Measurements from ENCODE around the gene HELZ. TPM values are rescaled to one million over a fixed set of nuclear protein-coding genes. Genes with fewer than 3 reads are reported as not detected.
"Not testable (repeated sequence)": the region's sequence is repeated elsewhere in the genome, so short reads cannot be mapped to it uniquely, and the experiment has no call there.

The HELZ gene
- polyA plus RNA-seq, 3 donors = 28.2 to 42.9 (median 32.5) TPM

GRCh38 chr17:67198131-67198530 is 46.9 kb downstream of the HELZ start:
- no peak for DNase-seq

DNA sequence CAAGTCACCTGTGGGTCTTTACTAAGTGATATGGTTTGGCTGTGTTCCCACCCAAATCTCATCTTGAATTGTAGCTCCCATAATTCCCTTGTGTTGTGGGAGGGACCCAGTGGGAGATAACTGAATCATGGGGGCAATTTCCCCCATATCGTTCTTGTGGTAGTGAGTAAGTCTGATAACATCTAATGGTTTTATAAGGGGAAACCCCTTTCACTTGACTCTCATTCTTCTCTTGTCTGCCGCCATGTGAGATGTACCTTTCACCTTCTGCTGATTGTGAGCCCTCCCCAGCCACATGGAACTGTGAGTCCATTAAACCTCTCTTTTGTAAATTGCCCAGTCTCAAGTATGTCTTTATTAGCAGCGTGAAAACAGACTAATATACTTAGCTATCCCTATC is 48.0 kb downstream of the HELZ start:
- DNase-seq = not testable (repeated sequence)

DNA sequence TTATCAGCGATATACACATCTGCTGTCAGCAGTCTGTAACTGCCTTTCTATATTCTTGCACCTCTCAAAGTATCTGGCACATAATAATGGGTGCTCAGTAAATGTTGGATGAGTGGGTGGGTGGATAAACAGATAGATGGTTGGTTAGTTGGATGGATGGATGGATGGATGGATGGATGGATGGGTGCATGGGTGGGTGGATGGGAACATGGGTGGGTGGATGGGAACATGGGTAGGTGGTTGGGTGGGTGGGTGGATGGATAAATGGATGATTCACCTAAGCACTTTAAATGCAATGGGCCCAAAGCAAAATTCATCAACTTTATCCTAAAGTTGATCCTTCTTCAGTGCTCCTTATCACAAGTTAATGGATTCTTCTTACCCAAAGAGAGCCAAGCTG is 48.6 kb downstream of the HELZ start:
- no peak for DNase-seq

DNA sequence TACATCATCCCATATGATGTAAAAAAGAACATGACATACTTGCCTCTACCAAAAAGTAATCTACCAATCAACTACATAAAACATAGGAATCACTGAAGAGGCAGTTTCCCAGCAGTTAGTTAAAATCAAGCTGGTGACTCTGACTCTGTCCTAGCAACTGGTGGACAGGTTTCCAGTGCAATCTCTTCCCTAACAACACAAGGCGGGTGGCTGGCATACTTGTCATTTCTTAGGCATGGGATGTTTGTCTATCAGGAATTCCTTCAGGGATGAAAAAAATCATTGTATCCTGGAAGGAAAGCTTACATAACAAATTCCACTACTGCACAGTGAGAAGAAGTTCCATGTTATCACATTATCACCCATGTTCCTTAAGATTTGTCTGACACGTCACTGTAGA is 50.9 kb downstream of the HELZ start:
- DNase-seq = no peak

DNA sequence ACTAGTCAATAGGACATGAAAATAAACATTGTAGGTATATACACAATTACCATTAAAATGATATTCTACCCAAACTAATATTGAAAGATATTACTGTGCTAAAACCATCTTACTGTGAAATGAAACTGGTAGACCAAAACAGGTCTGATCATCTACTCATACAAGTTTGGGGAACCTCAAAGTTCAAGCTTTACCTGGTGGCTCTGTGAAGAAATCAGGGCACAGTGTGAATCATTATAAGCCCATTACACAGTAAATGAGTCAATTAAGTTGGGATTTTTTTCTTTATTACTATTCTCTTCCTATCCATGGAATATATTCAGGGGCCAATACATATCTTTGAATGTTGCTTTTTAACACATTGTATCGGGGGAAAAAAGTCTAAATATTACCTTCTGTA is 57.1 kb downstream of the HELZ start:
- DNase-seq = no peak

DNA sequence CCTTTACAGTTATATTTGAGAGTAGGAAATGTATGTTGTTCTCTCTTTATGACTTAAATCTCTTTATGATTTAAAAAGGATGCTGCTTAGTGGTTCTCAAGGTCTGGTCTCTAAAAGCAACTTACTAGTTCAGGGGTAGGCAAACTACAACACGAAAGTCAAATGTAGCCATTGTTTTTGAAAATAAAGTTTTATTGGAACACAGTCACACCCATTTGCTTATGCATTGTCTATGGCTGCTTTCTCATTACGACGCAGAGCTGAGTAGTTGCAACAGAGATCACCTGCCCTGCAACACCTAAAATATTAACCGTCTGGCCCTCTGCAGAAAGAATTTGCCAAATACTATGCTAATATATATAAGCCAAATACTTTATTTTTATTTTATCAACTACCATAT is 58.2 kb downstream of the HELZ start:
- no peak for DNase-seq

DNA sequence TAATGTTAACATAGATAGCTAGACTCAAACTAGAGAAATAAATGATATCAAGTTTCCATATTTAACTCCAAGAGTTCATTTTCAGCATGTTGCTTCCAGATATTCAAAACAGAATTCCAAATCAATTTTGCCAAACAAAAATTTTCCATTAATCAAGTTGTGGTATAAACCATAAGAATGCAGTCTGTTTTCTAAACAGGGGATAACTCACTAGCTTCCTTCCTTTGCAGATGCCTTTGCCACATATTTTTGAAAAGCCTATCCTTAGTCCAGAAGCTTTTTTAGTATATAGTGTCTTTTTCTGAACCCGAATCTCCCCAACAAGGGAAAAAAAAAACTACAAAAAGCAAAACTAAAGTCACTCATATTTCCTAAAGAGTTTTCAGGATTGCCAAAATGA is 61.5 kb downstream of the HELZ start:
- DNase-seq = no peak

GRCh38 chr17:67181825-67182224 is 63.2 kb downstream of the HELZ start:
- DNase-seq = no peak

DNA sequence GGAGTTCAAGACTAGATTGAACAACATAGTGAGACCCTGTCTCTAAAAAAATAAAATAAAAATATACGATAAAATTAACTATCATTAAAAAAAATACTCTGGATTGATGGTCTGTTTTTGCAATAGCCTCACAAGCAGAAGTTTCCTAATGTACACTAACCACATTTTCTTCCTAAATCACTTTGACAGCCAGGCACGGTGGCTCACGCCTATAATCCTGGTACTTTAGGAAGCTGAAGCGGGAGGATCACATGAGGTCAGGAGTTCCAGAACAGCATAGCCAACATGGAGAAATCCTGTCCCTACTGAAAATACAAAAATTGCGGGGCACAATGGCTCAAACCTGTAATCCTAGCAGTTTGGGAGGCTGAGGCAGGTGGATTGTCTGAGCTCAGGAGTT is 64.7 kb downstream of the HELZ start:
- DNase-seq = no peak

DNA sequence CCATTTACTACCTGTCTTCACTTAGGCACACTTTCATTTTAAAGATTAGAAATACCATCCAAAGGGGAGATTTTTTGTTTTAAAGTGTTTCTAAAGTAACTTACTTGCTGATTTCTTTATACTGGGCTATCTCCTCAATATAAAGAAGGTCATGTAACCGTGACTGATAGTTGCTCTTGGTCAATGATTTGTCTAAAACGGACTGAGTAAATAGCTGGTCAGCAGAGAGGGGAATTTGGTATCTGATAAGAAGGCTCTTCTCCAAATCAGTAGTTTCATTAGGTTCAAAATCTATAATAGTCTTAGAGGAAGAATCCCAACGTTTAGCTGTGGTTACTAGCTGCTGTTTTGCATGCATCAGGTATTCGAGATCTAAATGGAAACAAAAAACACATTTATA is 66.4 kb downstream of the HELZ start:
- no peak for DNase-seq

GRCh38 chr17:67177732-67178131 is 67.3 kb downstream of the HELZ start:
- no peak for DNase-seq

GRCh38 chr17:67174190-67174589 is 70.8 kb downstream of the HELZ start:
- DNase-seq = no peak

DNA sequence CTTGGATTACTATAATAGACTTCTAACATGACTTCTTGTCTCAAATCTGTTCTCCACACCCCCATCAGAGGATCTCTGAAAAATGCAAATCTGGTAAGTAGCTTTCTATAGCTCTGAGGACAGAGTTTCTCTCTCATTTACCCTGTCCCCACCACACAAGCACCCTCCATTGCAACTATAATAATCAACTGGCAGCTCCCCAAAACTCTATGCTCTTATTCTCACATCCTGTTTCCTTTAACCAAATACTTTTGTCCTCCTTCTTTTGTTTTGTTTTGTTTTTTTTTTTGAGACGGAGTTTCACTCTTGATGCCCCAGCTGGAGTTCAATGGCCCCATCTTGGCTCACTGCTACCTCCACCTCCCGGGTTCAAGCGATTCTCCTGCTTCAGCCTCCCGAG is 73.4 kb downstream of the HELZ start:
- no peak for DNase-seq

DNA sequence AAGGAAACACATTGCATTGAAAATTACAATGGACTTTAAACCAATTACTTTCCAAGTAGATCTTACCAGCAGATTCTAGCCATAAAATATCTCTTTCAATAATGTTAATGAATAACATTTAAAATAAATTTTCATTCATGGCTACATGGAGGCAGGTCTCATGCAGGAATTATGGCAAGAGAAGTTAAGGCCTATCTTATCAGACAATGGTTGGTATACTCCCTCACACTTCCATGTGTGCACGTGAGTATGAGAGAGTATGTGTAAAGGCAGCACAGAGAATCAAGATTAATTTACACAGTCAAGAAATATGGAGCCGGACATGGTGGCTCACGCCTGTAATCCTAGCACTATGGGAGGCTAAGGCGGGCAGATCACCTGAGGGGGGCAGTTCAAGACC is 76.5 kb downstream of the HELZ start:
- DNase-seq = no peak

GRCh38 chr17:67165201-67165600 is 79.8 kb downstream of the HELZ start:
- DNase-seq = no peak

- no peak for DNase-seq
Observed at GRCh38 chr17:67164302-67164701, 80.7 kb downstream of the HELZ start.

GRCh38 chr17:67162771-67163170 is 82.2 kb downstream of the HELZ start:
- DNase-seq = no peak

DNA sequence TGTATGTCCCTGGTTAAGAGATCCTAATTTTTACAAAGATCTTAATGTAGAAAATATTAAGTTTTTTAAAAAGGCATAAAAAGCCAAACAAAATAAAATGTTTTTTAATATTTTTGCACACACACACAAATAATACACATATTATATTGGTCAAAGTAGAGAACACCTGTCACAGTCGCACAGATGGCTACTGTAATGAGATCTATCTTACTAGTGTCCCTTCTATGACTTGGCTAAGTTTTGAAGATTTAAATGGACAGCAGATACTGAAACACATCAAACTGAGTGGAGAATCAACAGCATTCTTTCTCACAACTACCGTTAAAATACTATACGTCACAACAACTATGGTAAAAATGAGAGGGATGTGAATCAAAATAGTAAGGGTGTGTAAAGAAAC is 83.4 kb downstream of the HELZ start:
- no peak for DNase-seq

DNA sequence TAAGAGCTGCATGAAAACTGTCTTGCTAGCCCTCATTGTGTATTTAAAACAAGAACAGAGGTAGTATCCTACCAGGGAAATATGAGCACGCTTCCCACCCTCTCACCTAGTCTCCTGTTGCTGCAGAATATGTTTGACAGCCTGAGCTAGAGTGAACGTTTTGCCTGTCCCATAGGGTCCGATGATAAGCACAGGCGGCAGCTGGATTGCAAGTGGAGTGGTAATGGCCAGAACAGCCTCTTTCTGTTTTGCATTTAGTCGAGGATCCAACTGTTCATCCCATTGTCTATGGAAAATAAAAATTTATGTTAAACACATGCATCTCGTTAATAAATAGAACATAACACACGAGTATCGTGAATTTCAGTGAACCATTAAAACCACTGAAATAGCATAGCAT is 84.2 kb downstream of the HELZ start:
- DNase-seq = no peak

GRCh38 chr17:67157732-67158639 is 87.0 kb downstream of the HELZ start:
- no peak for DNase-seq

DNA sequence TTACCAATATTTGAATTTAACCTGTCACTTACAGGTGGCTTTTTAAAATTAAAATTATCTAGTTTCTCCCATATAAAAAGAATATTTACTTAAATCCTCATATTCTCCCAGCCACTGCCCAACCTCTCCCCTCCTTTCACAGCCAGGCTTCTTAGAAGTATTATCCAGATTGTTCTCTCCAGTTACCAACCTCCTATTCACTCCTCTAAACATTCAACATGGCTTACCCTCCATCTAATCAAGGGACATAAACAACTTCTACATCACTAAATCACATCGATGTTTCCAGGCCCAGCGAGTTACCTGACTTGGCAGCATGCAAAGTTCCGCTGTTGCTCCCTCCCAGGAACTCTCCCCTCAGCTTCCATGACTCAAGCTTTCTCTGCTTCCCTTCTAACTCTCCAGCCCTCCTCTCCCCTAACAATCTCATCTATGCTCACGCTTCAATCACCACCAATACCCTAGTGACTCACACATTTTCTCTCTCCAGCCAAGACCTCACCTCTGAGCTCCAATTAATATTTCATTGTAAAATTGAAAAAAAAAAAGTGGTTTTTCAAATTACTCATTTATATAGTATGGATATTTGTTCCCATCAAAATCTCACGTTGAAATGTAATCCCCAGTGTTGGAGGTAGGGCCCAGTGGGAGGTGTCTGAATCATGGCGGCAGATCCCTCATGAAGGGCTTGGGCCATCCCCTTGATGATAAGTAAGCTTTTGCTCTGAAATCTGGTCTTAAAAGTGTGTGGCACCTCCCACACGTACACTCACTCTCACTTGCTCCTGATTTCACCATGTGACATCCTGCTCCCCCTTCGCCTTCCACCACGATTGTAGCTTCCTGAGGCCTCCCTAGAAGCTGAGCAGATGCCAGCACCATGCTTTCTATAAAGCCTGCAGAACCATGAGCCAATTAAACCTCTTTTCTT is 88.5 kb downstream of the HELZ start:
- DNase-seq = no peak

- DNase-seq = no peak
Observed at GRCh38 chr17:67152824-67153223, 92.2 kb downstream of the HELZ start.

GRCh38 chr17:67151717-67152116 is 93.3 kb downstream of the HELZ start:
- no peak for DNase-seq

Data from renal pelvis (tissue), 4 donors.